ENCODE data around the gene HOXB4. TPM values are rescaled to one million over a fixed set of nuclear protein-coding genes. Genes with fewer than 3 reads are reported as not detected.

HOXB4 gene
- total RNA-seq, 2 experiments from 2014 or later: 5.3 to 6.4 TPM

DNA sequence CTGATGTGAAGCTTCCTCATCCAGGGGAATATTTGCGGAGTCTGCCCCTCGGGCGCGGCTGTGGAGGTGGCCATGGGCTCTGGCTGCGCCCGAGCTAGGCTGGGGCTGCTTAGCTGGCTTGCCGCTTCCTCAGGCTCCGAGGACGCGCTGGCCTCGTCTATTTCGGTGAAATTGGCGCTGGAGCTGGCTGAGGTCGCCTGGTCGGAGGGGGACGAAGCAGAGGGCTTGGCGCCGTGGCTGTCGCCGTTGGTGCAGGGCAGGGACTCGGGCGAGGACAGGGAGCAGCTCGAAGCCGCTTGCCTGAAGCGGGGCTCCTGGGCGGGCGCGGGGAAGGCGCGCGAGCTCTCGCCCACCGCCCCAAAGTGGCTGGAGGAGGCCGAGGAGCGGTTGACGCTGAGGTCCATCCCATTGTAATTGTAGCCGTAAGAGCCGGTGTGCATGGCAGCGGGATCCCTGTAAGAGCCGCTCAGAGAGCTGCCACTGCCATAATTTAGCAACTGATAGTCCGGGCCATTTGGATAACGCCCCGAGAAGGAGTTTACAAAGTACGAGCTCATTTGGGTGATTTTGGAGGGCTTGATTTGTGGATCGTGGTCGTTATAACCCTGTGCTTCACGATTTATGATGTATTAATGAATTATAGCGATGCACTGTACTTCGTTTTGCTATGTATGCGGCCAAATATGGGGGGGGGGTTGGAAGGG, 15.1 kb upstream of the HOXB4 start, which contains the start of gene HOXB5:
Gene HOXB5 (minus strand): TSS at position 654 of the 704 bp plus-strand sequence. CDS start 97 bp downstream, at position 557.
- H3K27ac Mint-ChIP-seq: no peak within 1 kb of the TSS
- no peaks in the 10 kb centered on the region for H3K36me3 Mint-ChIP-seq
- H3K4me3 Mint-ChIP-seq: peak within 1 kb of the TSS; percentile 84
- H3K27me3 Mint-ChIP-seq: peaks cover 91% of the 10 kb centered on the region
- H3K4me1 Mint-ChIP-seq: peaks cover 35% of the 10 kb centered on the region
- no peak for ATAC-seq (ENCODE audit: low read depth)
- POLR2A ChIA-PET: interaction anchor here (0.7 to 1.3 kb wide), 5 partner anchors 13 to 259 kb away, joined by 3 to 4 read pairs (median 3); no protein-coding TSS in a partner anchor
- H3K9me3 Mint-ChIP-seq: no peaks in the 10 kb centered on the region
- DNase-seq: peak; percentile 61

- H3K4me1 Mint-ChIP-seq: peaks cover 32% of the 10 kb centered on the region
- H3K27me3 Mint-ChIP-seq: peaks cover 91% of the 10 kb centered on the region
- POLR2A ChIA-PET: interaction anchor here (0.5 to 1.3 kb wide), 5 partner anchors 22 to 300 kb away, joined by 3 to 4 read pairs (median 3); no protein-coding TSS in a partner anchor
- DNase-seq (peak; percentile 57), ATAC-seq (ENCODE audit: low read depth) (peak; percentile 44)
- no peaks in the 10 kb centered on the region for H3K36me3 Mint-ChIP-seq
- no peaks in the 10 kb centered on the region for H3K9me3 Mint-ChIP-seq
- peak overlapping the region; percentile 84 for H3K4me3 Mint-ChIP-seq
- no peak overlapping the region for H3K27ac Mint-ChIP-seq
Measured at GRCh38 chr17:48592577-48592976, 14.4 kb upstream of the HOXB4 start.

DNA sequence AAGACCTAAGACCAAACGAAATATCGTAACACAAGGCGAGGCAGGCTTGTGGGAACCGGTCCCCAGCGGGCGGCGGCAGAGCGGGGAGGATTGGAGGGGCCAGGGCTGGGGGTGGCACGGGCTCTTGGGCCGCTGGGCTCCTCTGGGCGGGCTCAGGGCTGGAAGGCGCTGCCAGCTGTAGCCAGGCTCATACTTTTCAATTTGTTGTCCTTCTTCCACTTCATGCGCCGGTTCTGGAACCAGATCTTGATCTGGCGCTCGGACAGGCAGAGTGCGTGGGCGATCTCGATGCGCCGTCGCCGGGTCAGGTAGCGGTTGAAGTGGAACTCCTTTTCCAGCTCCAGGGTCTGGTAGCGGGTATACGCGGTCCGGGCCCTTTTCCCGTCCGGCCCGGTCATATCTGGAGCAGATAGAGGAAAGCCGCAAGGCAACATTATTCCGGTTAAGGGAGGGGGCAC, 13.9 kb upstream of the HOXB4 start:
- Mint-ChIP-seq H3K4me1 (peaks cover 33% of the 10 kb centered on the region), H3K4me3 (no peak overlapping the region), H3K9me3 (no peaks in the 10 kb centered on the region), H3K27ac (no peak overlapping the region), H3K27me3 (peaks cover 91% of the 10 kb centered on the region), H3K36me3 (no peaks in the 10 kb centered on the region)
- POLR2A ChIA-PET: interaction anchor here (1.1 to 1.3 kb wide), 2 partner anchors 22 to 50 kb away, joined by 3 to 4 read pairs; no protein-coding TSS in a partner anchor
- ATAC-seq (ENCODE audit: low read depth): no peak
- no peak for DNase-seq

DNA sequence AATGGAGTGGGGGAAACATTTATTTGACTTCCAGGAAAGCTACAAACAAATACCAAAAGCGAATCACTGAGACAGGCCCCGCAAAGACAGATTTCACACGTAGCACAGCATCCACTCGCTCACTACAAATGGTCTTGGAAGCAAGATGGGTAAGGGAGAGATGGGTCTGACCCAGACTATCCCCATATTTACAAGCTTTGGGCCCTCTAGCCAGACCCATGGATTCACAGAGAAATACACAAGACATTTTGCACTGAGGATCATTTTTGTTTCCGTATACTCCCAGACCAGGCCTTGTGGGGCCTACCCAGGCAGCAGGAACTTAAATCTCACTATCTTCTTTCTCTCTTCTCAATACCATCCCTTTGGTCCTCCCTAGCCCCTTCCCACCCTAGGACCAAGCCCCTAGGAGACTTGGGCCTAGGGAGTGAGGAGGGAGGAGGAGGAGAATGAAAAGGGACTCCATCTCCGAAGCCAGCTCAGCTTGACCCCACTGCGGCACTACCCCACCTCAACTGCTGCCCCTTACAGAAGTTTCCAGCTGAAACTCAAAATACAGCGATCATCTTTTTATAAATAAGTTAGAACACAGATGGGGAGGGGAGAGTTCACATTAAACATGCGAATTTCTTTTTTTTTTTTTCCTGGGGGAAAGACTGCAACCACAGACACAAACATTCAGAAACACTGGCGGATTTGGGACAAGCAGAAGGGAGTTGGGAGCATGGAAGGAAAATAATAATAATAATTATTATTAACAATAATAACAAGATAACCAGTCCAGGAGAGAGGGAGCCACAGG, 13.3 kb upstream of the HOXB4 start:
- DNase-seq: no peak
- ATAC-seq (ENCODE audit: low read depth): no peak
- H3K4me3 Mint-ChIP-seq: no peak overlapping the region
- H3K4me1 Mint-ChIP-seq: peaks cover 31% of the 10 kb centered on the region
- no peaks in the 10 kb centered on the region for H3K9me3 Mint-ChIP-seq
- H3K27me3 Mint-ChIP-seq: peaks cover 91% of the 10 kb centered on the region
- H3K36me3 Mint-ChIP-seq: no peaks in the 10 kb centered on the region
- POLR2A ChIA-PET: no interaction called here
- no peak overlapping the region for H3K27ac Mint-ChIP-seq

DNA sequence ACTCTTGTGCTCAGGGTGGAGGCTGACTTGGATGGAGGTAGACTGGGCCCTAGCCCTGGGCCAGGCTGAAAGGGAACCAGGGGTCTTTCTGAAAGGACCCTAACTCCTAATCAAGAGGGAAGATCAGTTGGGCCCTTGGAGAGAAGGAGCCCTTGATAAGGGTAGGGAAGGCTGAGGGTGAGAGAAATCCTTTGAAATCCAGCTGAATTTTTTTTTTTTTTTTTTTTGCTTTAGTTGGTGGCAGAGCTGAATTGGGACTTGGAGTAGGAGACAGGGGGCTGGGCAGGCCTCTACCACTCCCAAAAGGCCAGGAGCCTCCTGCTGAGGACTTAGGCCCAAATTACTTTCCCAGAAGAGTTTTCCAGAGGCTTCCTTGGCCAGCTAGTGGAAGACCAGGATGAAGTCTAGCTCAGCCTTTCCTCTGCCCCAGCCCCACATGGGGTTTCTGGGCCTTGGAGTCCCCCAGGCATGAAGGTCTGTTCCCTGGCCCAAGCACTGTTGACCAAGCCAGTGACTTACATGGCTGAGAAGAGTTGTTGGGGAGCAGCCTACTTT, 12.5 kb upstream of the HOXB4 start:
- peaks cover 92% of the 10 kb centered on the region for H3K27me3 Mint-ChIP-seq
- POLR2A ChIA-PET: interaction anchor here (0.7 kb wide), 1 partner anchor 467 kb away, joined by 4 read pairs; no protein-coding TSS in a partner anchor
- H3K9me3 Mint-ChIP-seq: no peaks in the 10 kb centered on the region
- DNase-seq (no peak), ATAC-seq (ENCODE audit: low read depth) (no peak)
- H3K4me3 Mint-ChIP-seq: no peak overlapping the region
- H3K36me3 Mint-ChIP-seq: no peaks in the 10 kb centered on the region
- H3K27ac Mint-ChIP-seq: no peak overlapping the region
- H3K4me1 Mint-ChIP-seq: peaks cover 36% of the 10 kb centered on the region

- no peaks in the 10 kb centered on the region for H3K36me3 Mint-ChIP-seq
- H3K4me1 Mint-ChIP-seq: peaks cover 39% of the 10 kb centered on the region
- H3K27me3 Mint-ChIP-seq: peaks cover 88% of the 10 kb centered on the region
- ATAC-seq (ENCODE audit: low read depth): no peak
- DNase-seq: no peak
- H3K27ac Mint-ChIP-seq: no peak within 1 kb of the TSS
- H3K4me3 Mint-ChIP-seq: no peak within 1 kb of the TSS
- POLR2A ChIA-PET: interaction anchor here (0.7 kb wide), 1 partner anchor 466 kb away, joined by 4 read pairs; no protein-coding TSS in a partner anchor
- H3K9me3 Mint-ChIP-seq: no peaks in the 10 kb centered on the region
Measured at GRCh38 chr17:48589831-48590606, 11.9 kb upstream of the HOXB4 start, which contains the start of gene HOXB3. HOXB3 (minus strand) TSS chr17:48590241; CDS start chr17:48552474, 37,767 bp downstream.

DNA sequence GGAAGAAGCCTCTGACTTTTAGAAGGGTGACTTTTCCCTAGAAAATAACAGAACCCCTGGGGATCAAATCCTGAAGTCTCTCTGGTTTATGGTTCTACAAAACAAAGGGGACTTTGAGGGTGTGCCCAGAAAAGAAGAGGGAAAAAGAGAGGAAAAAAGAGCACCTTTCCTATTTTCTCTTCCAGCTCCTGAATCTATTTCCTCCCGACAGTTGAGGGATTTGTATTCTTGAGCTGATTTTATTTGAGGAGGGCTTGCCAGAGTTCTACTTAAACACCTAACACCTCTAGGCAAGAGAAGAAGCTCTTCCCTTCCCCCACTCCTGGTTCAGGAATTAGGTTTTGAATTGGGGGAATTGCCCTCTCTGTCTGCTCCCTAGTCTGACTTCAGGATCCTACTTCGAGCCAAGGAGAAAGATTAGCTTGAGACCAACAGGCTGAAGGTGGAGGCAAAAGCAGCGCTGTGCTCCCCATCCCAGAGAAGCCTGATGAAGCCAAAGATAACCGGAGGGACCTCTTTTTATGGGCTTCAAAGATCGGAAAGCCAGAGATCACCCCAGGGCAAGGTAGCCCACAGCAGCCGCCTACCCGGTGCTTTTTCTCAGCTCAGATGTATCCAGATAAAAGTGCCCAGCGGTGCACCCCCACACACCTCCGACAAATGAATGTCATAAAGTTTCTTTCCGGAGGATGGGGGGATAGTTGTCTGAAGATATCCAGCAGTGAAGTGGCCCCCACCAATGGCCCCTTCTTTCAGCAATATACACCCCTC, 11.1 kb upstream of the HOXB4 start:
- POLR2A ChIA-PET: no interaction called here
- Mint-ChIP-seq H3K4me1 (peaks cover 41% of the 10 kb centered on the region), H3K4me3 (no peak overlapping the region), H3K36me3 (no peaks in the 10 kb centered on the region), H3K27ac (no peak overlapping the region), H3K9me3 (no peaks in the 10 kb centered on the region), H3K27me3 (peaks cover 88% of the 10 kb centered on the region)
- ATAC-seq (ENCODE audit: low read depth): no peak
- no peak for DNase-seq

GRCh38 chr17:48588528-48588927, 10.4 kb upstream of the HOXB4 start:
- Mint-ChIP-seq H3K27me3 (peaks cover 90% of the 10 kb centered on the region), H3K27ac (no peak overlapping the region), H3K4me3 (no peak overlapping the region), H3K36me3 (no peaks in the 10 kb centered on the region), H3K4me1 (peaks cover 39% of the 10 kb centered on the region), H3K9me3 (no peaks in the 10 kb centered on the region)
- ATAC-seq (ENCODE audit: low read depth) (no peak), DNase-seq (no peak)
- POLR2A ChIA-PET: interaction anchor here (0.6 kb wide), 1 partner anchor 72 kb away, joined by 4 read pairs; no protein-coding TSS in a partner anchor

- Mint-ChIP-seq H3K4me1 (peaks cover 37% of the 10 kb centered on the region), H3K27ac (no peak overlapping the region), H3K36me3 (no peaks in the 10 kb centered on the region), H3K4me3 (no peak overlapping the region), H3K9me3 (no peaks in the 10 kb centered on the region), H3K27me3 (peaks cover 90% of the 10 kb centered on the region)
- DNase-seq (no peak), ATAC-seq (ENCODE audit: low read depth) (no peak)
- POLR2A ChIA-PET: interaction anchor here (0.6 kb wide), 1 partner anchor 71 kb away, joined by 4 read pairs; no protein-coding TSS in a partner anchor
Measured at GRCh38 chr17:48588074-48588415, 9.9 kb upstream of the HOXB4 start.

DNA sequence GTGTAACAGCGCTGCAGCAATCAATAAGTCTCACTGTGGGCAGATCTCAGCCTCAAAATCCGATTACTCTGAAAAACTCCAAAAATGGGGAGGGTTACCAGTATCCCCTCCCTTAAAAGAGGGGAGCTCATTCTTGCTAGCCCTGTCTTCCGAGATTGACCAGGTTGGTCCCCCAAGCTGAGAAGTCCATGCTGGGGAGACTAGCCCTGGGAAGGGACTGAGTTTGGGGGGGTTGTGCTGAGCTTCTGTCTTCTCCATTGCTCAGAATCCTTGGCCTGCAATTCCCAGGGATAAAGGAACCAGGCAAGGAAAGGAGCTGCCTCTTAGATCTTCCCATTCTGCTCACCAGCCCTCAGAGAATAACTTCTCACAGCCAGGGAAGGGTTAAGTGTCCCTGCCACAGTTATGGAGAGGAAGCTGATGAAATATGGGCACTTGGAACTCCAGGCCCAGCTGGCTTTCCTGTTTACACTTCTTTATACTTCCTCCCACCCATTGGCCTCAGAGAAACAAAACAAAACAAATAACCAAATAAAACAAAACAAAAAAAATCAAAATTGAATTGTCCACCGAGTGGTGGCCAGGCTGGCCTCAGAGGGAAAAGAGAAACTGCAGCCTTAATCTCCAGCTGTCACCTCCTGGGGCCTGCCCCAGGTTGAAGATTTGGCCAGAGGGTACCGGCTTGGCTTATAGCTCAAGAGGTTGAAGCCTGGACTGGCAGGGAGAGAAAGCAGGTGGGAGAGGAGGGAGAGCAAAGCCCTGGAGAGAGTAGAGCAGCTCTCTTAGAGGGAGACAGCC, 9.3 kb upstream of the HOXB4 start:
- DNase-seq (no peak), ATAC-seq (ENCODE audit: low read depth) (no peak)
- H3K4me3 Mint-ChIP-seq: no peak overlapping the region
- H3K9me3 Mint-ChIP-seq: no peaks in the 10 kb centered on the region
- H3K27ac Mint-ChIP-seq: no peak overlapping the region
- POLR2A ChIA-PET: interaction anchor here (0.6 kb wide), 1 partner anchor 71 kb away, joined by 4 read pairs; no protein-coding TSS in a partner anchor
- peaks cover 90% of the 10 kb centered on the region for H3K27me3 Mint-ChIP-seq
- peaks cover 39% of the 10 kb centered on the region for H3K4me1 Mint-ChIP-seq
- no peaks in the 10 kb centered on the region for H3K36me3 Mint-ChIP-seq

GRCh38 chr17:48586355-48587258, 8.5 kb upstream of the HOXB4 start:
- Mint-ChIP-seq H3K4me1 (peaks cover 41% of the 10 kb centered on the region), H3K27ac (no peak overlapping the region)
- POLR2A ChIA-PET: interaction anchor here (0.5 kb wide), 1 partner anchor 235 kb away, joined by 3 read pairs; no protein-coding TSS in a partner anchor

More at GRCh38 chr17:48586355-48587258, 8.5 kb upstream of the HOXB4 start:
- Mint-ChIP-seq H3K36me3 (no peaks in the 10 kb centered on the region), H3K9me3 (no peaks in the 10 kb centered on the region), H3K27me3 (peaks cover 89% of the 10 kb centered on the region), H3K4me3 (peak overlapping the region; percentile 89)
- ATAC-seq (ENCODE audit: low read depth): no peak
- DNase-seq: no peak

Data from activated naive CD8-positive, alpha-beta T cell treated with anti-CD3 and anti-CD28 coated beads, Interleukin-2, amount 10 ng/mL, durations not matched to agents 7 days and 5 days (primary cell).